ENCODE results near the gene SIM1.

The SIM1 gene

GRCh38 chr6:100485268-100485667, 20.5 kb upstream of the SIM1 start:
- DNase-seq = no peak
- TF ChIP-seq GATA1 (IDR thresholded peaks at IDR 0.05; ENCODE audit: low read depth, low read length) (no peak), POLR2A (IDR thresholded peaks at IDR 0.05; ENCODE audit: low read length) (no peak)

- no peak for DNase-seq
- no peak for TF ChIP-seq POLR2A (IDR thresholded peaks at IDR 0.05; ENCODE audit: low read length)
- TF ChIP-seq GATA1 (IDR thresholded peaks at IDR 0.05; ENCODE audit: low read depth, low read length) = no peak
These were observed 19.8 kb upstream of the SIM1 start for GRCh38 chr6:100484474-100484873.

- TF ChIP-seq GATA1 (IDR thresholded peaks at IDR 0.05; ENCODE audit: low read depth, low read length) = no peak
- no peak for TF ChIP-seq POLR2A (IDR thresholded peaks at IDR 0.05; ENCODE audit: low read length)
- DNase-seq = no peak
These were observed 18.0 kb upstream of the SIM1 start for GRCh38 chr6:100482698-100483097.

- TF ChIP-seq POLR2A (IDR thresholded peaks at IDR 0.05; ENCODE audit: low read length) (no peak), GATA1 (IDR thresholded peaks at IDR 0.05; ENCODE audit: low read depth, low read length) (no peak)
- peak; percentile 42 to 56 for DNase-seq
These were observed 14.7 kb upstream of the SIM1 start for GRCh38 chr6:100479179-100480035.

- TF ChIP-seq GATA1 (IDR thresholded peaks at IDR 0.05; ENCODE audit: low read depth, low read length) = no peak
- TF ChIP-seq POLR2A (IDR thresholded peaks at IDR 0.05; ENCODE audit: low read length) = no peak
- DNase-seq = no peak
These were observed 11.0 kb upstream of the SIM1 start for GRCh38 chr6:100475554-100476320.

- no peak for DNase-seq
- TF ChIP-seq GATA1 (IDR thresholded peaks at IDR 0.05; ENCODE audit: low read depth, low read length) (no peak), POLR2A (IDR thresholded peaks at IDR 0.05; ENCODE audit: low read length) (no peak)
These were observed 8.5 kb upstream of the SIM1 start for GRCh38 chr6:100473182-100473581.

- TF ChIP-seq POLR2A (IDR thresholded peaks at IDR 0.05; ENCODE audit: low read length) = no peak
- no peak for TF ChIP-seq GATA1 (IDR thresholded peaks at IDR 0.05; ENCODE audit: low read depth, low read length)
- no peak for DNase-seq
These were observed 8.0 kb upstream of the SIM1 start for GRCh38 chr6:100472674-100473073.

GRCh38 chr6:100470422-100471120, 5.8 kb upstream of the SIM1 start:
- DNase-seq = no peak
- TF ChIP-seq GATA1 (IDR thresholded peaks at IDR 0.05; ENCODE audit: low read depth, low read length) (no peak), POLR2A (IDR thresholded peaks at IDR 0.05; ENCODE audit: low read length) (no peak)

- DNase-seq = no peak
- no peak for TF ChIP-seq GATA1 (IDR thresholded peaks at IDR 0.05; ENCODE audit: low read depth, low read length)
- no peak for TF ChIP-seq POLR2A (IDR thresholded peaks at IDR 0.05; ENCODE audit: low read length)
These were observed 4.6 kb upstream of the SIM1 start for GRCh38 chr6:100469101-100469859.

- no peak for TF ChIP-seq GATA1 (IDR thresholded peaks at IDR 0.05; ENCODE audit: low read depth, low read length)
- TF ChIP-seq POLR2A (IDR thresholded peaks at IDR 0.05; ENCODE audit: low read length) = no peak
These were observed 3.4 kb upstream of the SIM1 start for GRCh38 chr6:100468016-100468622.

GRCh38 chr6:100467129-100468015, 2.7 kb upstream of the SIM1 start:
- TF ChIP-seq POLR2A (IDR thresholded peaks at IDR 0.05; ENCODE audit: low read length) (no peak), GATA1 (IDR thresholded peaks at IDR 0.05; ENCODE audit: low read depth, low read length) (no peak)
- no peak for DNase-seq

More at GRCh38 chr6:100468016-100468622, 3.4 kb upstream of the SIM1 start:
- no peak for DNase-seq

Measured in erythroblast (primary cell).